NT2/D1 (cell line): ENCODE measurements around the gene NT5DC1.

Source experiments
- SUZ12 ChIP-seq: IDR thresholded peaks from 2 replicates; pipeline ENCODE4 v1.6.1; 2011; ENCODE audit not compliant: insufficient read length, insufficient read depth; ENCODE audit errors: extremely low read depth
- YY1 ChIP-seq: IDR thresholded peaks from 2 replicates; pipeline ENCODE4 v1.6.1; 2011; ENCODE audit not compliant: insufficient read length, insufficient read depth
- ZNF274 ChIP-seq: IDR thresholded peaks from 2 replicates; pipeline ENCODE4 v1.6.1; 2011; ENCODE audit warnings: mild to moderate bottlenecking, low read depth, low read length

- TF ChIP-seq YY1 (no peak), SUZ12 (no peak), ZNF274 (no peak)
Observed at GRCh38 chr6:116064666-116065065, 36.0 kb upstream of the NT5DC1 start.
